Smooth muscle cell of trachea (primary cell): ENCODE data around the gene TNFRSF19. TPM values are rescaled to one million over a fixed set of nuclear protein-coding genes. Genes with fewer than 3 reads are reported as not detected.

Source experiments
- total RNA-seq: library from RNA; depleted of rRNA; stranded (reverse); fragments of >200 nt; gene quantifications from 2 replicates; pipeline ENCODE4 v1.2.1, GENCODE V29; 2014

TNFRSF19 gene, protein sequence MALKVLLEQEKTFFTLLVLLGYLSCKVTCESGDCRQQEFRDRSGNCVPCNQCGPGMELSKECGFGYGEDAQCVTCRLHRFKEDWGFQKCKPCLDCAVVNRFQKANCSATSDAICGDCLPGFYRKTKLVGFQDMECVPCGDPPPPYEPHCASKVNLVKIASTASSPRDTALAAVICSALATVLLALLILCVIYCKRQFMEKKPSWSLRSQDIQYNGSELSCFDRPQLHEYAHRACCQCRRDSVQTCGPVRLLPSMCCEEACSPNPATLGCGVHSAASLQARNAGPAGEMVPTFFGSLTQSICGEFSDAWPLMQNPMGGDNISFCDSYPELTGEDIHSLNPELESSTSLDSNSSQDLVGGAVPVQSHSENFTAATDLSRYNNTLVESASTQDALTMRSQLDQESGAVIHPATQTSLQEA
- 117 and 144 TPM in 2 replicates for total RNA-seq

DNA sequence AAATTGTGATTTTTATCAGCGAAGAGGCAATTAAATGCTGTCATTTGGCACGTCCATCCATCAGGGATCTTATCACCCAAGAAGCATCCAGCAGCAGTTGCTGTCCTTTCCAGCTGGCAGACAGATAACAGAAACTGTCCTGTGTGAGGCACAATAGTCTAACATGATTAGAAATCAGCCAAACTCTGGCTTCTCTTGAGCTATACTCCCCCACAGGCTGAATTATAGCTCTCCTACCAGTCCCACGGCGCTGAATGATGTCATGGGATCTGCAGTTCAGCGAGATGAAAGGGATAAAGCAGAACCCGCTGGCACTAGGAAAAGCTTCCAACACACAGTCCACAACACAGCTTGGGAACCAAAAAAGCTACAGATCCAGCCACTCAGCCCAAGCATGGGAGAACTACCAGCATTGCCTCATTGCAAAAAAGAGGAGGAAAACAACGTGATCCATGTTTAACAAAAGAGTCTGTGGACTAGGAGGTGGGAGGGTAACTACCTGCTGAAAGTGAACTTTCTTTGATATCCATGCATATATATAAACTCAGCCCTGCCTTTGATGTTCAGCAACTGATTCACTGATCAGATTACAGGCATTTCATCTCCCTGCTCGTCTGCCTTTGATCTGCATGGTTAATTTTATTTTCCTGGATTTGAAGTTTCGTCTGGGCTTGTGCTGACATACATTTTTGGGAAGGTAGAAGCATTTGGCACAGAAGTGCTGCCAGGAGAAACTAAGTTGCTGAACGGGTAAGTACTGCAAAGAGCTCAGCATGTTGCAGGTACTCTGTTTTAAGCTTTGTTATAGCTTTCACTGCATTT, at the start of gene TNFRSF19:
Gene TNFRSF19, plus strand, starts transcription at position 314 of the 822 bp plus-strand sequence. CDS start 19,772 bp downstream, outside the sequence.

Other genes with a start within 250 kb of the TNFRSF19 start
- gene SACS, start 136.7 kb upstream of the TNFRSF19 start, total RNA-seq = 132 and 189 TPM in 2 replicates